ENCODE data around the gene NRAP. TPM values are rescaled to one million over a fixed set of nuclear protein-coding genes. Genes with fewer than 3 reads are reported as not detected.

The NRAP gene
- polyA plus RNA-seq, 3 donors from 2014 or later, result not detected

DNA sequence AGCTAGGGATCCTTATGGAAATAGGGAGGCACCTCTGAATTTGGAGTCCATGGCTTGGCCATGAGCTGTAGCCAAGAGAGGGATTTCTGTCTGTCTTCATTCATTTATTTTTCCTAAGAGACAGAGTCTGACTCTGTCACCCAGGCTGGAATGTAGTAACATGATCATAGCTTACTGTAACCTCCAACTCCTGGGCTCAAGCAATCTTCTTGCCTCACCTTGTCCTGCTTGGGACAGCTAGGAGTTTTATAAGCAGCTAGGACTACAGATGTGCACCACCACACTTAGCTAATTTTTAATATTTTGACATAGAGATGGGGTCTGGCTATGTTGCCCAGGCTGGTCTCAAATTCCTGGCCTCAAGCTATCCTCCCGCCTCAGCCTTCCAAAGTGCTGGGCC is 119.4 kb downstream of the NRAP start:
- H3K4me1 Mint-ChIP-seq, result no peaks in the 10 kb centered on the region
- H3K27ac Mint-ChIP-seq, result no peak overlapping the region
- H3K4me3 Mint-ChIP-seq, result no peak overlapping the region
- peaks cover 0 to 3% (median 0%) of the 10 kb centered on the region in 3 donors for H3K27me3 Mint-ChIP-seq (ENCODE audit: low read depth in 3 of 3)
- no peaks in the 10 kb centered on the region for H3K9me3 Mint-ChIP-seq
- no peaks in the 10 kb centered on the region for H3K36me3 Mint-ChIP-seq
- DNase-seq, result no peak

DNA sequence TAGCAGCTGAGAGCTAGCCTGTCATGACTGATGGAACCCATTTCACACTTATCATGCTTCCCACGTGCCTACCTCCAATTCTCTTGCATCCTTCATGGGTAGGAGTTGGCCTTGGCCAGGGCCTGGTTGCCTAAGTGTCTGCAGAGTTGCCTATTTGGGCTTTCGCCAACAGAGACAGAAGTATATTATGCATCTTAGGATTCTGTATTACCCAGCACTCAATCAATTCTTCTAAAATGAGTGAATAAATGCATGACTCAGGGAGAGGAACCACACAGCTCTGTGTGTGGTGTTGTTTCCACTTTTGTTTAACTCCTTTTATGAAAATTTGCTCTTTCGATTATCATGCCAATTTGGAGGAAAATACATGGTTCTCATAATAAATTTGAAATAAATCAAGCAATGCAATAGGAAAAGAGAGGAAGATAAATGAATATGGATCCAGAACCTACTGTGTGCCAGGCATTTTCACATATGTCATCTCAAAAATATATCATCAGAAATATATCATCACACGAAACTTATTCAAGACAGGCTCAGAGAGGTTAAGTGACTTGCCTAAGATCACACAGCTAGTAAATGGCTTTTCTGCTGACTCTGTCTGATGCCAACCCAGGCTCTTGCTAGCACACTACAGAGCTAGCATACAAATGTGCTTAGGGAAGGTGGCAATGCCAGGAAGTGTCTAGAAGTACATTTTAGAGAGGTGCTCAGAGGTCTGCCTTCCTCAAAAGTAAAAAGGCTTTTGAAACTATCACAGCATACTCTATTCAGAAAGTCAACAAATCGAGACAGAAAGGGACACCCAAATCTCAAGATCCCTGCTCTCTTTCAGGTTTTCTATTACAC is 120.5 kb downstream of the NRAP start:
- Mint-ChIP-seq H3K36me3 (no peaks in the 10 kb centered on the region), H3K4me1 (no peaks in the 10 kb centered on the region), H3K9me3 (no peaks in the 10 kb centered on the region), H3K4me3 (no peak overlapping the region), H3K27me3 (ENCODE audit: low read depth in 3 of 3) (peaks cover 0 to 2% (median 0%) of the 10 kb centered on the region in 3 donors), H3K27ac (no peak overlapping the region)
- DNase-seq, result no peak

DNA sequence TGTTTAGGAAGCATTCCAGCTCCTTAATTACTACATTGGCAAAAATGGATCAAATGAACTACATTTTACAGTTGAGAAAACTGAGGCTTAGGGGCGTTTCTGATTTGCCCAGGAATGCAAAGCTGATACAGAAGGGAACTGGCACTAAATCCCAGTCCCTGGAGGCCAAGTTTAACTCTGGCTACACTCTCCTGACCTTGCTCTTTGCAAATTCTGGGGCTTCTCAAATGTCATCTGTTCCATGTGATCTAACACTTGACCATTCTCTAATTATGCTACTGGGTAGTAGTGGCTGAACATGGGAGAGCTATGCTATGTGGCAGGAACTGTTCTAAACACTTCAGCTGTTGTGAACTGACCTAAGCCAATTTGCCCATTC is 122.3 kb downstream of the NRAP start:
- H3K9me3 Mint-ChIP-seq, result no peaks in the 10 kb centered on the region

DNA sequence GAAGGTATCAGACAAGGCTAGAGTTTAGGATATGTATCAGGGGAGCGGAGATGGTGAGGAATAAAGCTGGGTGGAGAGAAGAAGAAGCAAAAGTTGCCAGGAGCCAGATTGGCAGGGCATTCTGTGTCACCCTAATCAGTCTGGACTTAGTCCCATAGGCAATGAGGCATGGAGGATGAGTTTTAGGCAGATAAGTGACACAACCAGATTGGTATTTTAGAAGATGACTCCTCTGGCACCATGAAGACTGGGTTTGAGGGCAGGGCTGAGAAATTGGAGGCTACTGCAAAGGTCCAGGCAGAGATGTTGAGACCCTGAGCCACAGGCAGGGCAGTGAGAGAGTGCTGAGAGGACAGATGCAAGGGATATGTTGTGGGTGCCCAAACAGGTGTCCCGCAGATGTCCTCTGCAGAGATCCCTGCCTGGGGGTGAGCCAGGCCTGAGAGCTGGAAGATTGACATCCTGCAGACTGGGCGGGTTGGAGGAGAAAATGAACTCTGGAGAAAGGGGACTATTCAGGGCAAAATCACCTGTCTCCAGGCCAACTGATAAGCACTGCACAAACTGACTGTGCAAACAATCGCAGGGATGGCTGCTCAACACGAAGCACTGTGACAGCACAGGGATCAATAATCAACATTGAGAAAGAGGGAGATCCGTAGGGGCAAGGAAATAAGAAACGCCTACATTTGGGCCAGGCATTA is 122.8 kb downstream of the NRAP start:
- no peak for DNase-seq
- no peak overlapping the region for H3K27ac Mint-ChIP-seq
- H3K4me1 Mint-ChIP-seq, result no peaks in the 10 kb centered on the region
- no peak overlapping the region for H3K4me3 Mint-ChIP-seq
- H3K9me3 Mint-ChIP-seq, result no peaks in the 10 kb centered on the region
- peaks cover 0 to 2% (median 0%) of the 10 kb centered on the region in 3 donors for H3K27me3 Mint-ChIP-seq (ENCODE audit: low read depth in 3 of 3)
- no peaks in the 10 kb centered on the region for H3K36me3 Mint-ChIP-seq

More for the DNA sequence above, 122.3 kb downstream of the NRAP start:
- Mint-ChIP-seq H3K4me3 (no peak overlapping the region), H3K4me1 (no peaks in the 10 kb centered on the region), H3K27me3 (ENCODE audit: low read depth in 3 of 3) (peaks cover 0 to 2% (median 0%) of the 10 kb centered on the region in 3 donors), H3K27ac (no peak overlapping the region), H3K36me3 (no peaks in the 10 kb centered on the region)
- no peak for DNase-seq

- DNase-seq, result no peak
- Mint-ChIP-seq H3K36me3 (no peaks in the 10 kb centered on the region), H3K4me3 (no peak overlapping the region), H3K4me1 (no peaks in the 10 kb centered on the region), H3K9me3 (no peaks in the 10 kb centered on the region), H3K27ac (no peak overlapping the region), H3K27me3 (ENCODE audit: low read depth in 3 of 3) (peaks cover 0 to 2% (median 0%) of the 10 kb centered on the region in 3 donors)
Observed at GRCh38 chr10:113539789-113540188, 124.1 kb downstream of the NRAP start.

Other genes starting within 250 kb of the NRAP start
- gene HABP2, start 111.0 kb downstream of the NRAP start, polyA plus RNA-seq, result not detected
- 10 to 100 TPM; 14.9 to 32.4 (median 27.1) TPM for gene CASP7, start 15.9 kb upstream of the NRAP start, polyA plus RNA-seq
- not detected for gene PLEKHS1, start 87.6 kb upstream of the NRAP start, polyA plus RNA-seq
- gene DCLRE1A, start 190.0 kb upstream of the NRAP start, polyA plus RNA-seq, result 1 to 10 TPM; 4.3 to 7.1 (median 4.4) TPM
- gene NHLRC2, start 190.6 kb upstream of the NRAP start, polyA plus RNA-seq, result 10 to 100 TPM in 2 of 3 donors, 1 to 10 TPM in 1; 8.9 to 11.3 (median 10.2) TPM